Right lobe of liver (tissue), 4 donors: ENCODE measurements around the gene PLCB4.

ENCODE experiments used
- POLR2A ChIP-seq: fragments of 450-650 bp; IDR thresholded peaks from one replicate; pipeline ENCODE4 v1.6.1; 2017; ENCODE audit warnings: antibody characterized with exemption, mild to moderate bottlenecking
- TF ChIP-seq, protein P1 (sequence below), 4 donors: fragments of 200-600 bp in 3 of 4; fragments of 450-650 bp in 1 of 4; IDR thresholded peaks; one replicate each; pipeline versions ENCODE4 v1.5.1 to v1.8.0; 2016 to 2022; ENCODE audit warnings: antibody characterized with exemption in 4 of 4, mild to moderate bottlenecking in 2 of 4
- donor health status: DM: no; HTN: no; CAD: no.
- donor health status: DM: no; HTN: no; CAD: no.
- donor health status: DM: no; HTN: yes; CAD: no.

DNA sequence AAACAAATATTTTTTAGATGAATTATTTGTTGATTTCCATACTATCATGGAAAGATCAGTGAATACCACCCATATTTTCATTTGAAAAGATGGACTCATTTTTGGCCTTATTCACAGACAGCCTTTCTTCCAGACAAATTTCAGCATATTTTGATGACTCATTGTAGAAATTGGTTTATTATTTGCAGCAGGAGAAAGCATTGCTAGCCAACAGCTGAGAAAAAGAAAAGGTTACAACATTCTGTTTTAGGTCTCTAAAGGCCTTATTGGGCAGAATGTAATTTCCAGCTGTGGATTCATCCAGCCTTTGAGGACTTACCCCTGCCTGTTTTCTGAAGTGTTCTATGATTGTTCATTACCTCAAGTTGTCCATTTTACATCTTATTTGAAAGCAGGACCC lies 201.9 kb downstream of the PLCB4 start:
- TF ChIP-seq, protein P1, sequence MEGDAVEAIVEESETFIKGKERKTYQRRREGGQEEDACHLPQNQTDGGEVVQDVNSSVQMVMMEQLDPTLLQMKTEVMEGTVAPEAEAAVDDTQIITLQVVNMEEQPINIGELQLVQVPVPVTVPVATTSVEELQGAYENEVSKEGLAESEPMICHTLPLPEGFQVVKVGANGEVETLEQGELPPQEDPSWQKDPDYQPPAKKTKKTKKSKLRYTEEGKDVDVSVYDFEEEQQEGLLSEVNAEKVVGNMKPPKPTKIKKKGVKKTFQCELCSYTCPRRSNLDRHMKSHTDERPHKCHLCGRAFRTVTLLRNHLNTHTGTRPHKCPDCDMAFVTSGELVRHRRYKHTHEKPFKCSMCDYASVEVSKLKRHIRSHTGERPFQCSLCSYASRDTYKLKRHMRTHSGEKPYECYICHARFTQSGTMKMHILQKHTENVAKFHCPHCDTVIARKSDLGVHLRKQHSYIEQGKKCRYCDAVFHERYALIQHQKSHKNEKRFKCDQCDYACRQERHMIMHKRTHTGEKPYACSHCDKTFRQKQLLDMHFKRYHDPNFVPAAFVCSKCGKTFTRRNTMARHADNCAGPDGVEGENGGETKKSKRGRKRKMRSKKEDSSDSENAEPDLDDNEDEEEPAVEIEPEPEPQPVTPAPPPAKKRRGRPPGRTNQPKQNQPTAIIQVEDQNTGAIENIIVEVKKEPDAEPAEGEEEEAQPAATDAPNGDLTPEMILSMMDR (IDR thresholded peaks at IDR 0.05): no peak
- no peak for TF ChIP-seq POLR2A
